A673 (cell line): ENCODE data around the gene PDE4B. TPM values are rescaled to one million over a fixed set of nuclear protein-coding genes. Genes with fewer than 3 reads are reported as not detected.
"Not testable (repeated sequence)": the region's sequence is repeated elsewhere in the genome, so short reads cannot be mapped to it uniquely, and the experiment has no call there.

Experiments
- BruUV-seq: library from RNA; stranded (reverse); fragments of 400-500 nt; replicated peaks from 2 replicates; lab custom pipeline; 2021; lab: Mats Ljungman, UMichigan
- CTCF ChIA-PET: fragments of 300-600 bp; sonication (Branson Sonifier 250); formaldehyde crosslinking; loops from one replicate; lab custom pipeline; 2022; ENCODE audit warnings: antibody characterized with exemption; lab: Charles Lee
- POLR2A ChIA-PET: fragments of 300-600 bp; sonication (Branson Sonifier 250); formaldehyde crosslinking; loops from one replicate; lab custom pipeline; 2022; ENCODE audit warnings: antibody characterized with exemption; ENCODE audit not compliant: low non-redundant PET; lab: Charles Lee
- DNase-seq: peaks from one replicate; pipeline ENCODE4 v3.0.0-alpha.2; 2015; ENCODE audit warnings: low spot score
- H3K27ac ChIP-seq: fragments of 200-600 bp; sonication (generic); 2 replicates; pipeline ENCODE4 v1.5.1; 2016; ENCODE audit warnings: mixed run types, low read depth, mild to moderate bottlenecking, mixed read lengths, antibody characterized with exemption, low read length; ENCODE audit not compliant: poor library complexity, severe bottlenecking
- H3K27me3 ChIP-seq: fragments of 200-600 bp; sonication (generic); replicated peaks from 2 replicates; pipeline ENCODE4 v1.6.1; 2017; ENCODE audit warnings: mixed run types, low read depth, mild to moderate bottlenecking, mixed read lengths, antibody characterized with exemption, low read length; ENCODE audit not compliant: insufficient read depth, poor library complexity
- H3K36me3 ChIP-seq: fragments of 200-600 bp; sonication (generic); 2 replicates; pipeline ENCODE4 v1.6.1; 2016; ENCODE audit warnings: mixed run types, mild to moderate bottlenecking, mixed read lengths, antibody characterized with exemption, low read length; ENCODE audit not compliant: insufficient read depth, poor library complexity, severe bottlenecking
- H3K4me1 ChIP-seq: fragments of 200-600 bp; sonication (generic); 2 replicates; pipeline ENCODE4 v1.6.1; 2017; ENCODE audit warnings: mixed run types, mild to moderate bottlenecking, mixed read lengths, antibody characterized with exemption, low read length; ENCODE audit not compliant: insufficient read depth, poor library complexity, severe bottlenecking
- H3K4me3 ChIP-seq: fragments of 200-600 bp; sonication (generic); 2 replicates; pipeline ENCODE4 v1.5.1; 2016; ENCODE audit warnings: low read depth, mixed run types, mild to moderate bottlenecking, mixed read lengths, low read length; ENCODE audit not compliant: poor library complexity, severe bottlenecking
- H3K9me3 ChIP-seq: fragments of 200-600 bp; sonication (generic); 2 replicates; pipeline ENCODE4 v1.6.1; 2016; ENCODE audit warnings: mixed run types, low read depth, mild to moderate bottlenecking, mixed read lengths, antibody characterized with exemption, low read length; ENCODE audit not compliant: poor library complexity, severe bottlenecking
- CTCF ChIP-seq: fragments of 300-800, 200-600 bp; sonication (generic); conservative IDR thresholded peaks from 2 replicates; pipeline ENCODE4 v1.5.1; 2017; ENCODE audit warnings: low read depth, mild to moderate bottlenecking, antibody characterized with exemption, low read length, moderate library complexity, mixed read lengths
- EZH2 ChIP-seq: fragments of 200-600 bp; sonication (generic); IDR thresholded peaks from 2 replicates; pipeline ENCODE4 v1.6.1; 2017; ENCODE audit warnings: borderline replicate concordance, low read depth, mild to moderate bottlenecking, mixed read lengths, antibody characterized with exemption, low read length; ENCODE audit not compliant: poor library complexity, severe bottlenecking
- intact Hi-C: fragments of 100-400 bp; cut with micrococcal nuclease; formaldehyde crosslinking; loops from one replicate; pipeline ENCODE4 v1.10.0; 2022; ENCODE audit not compliant: unreplicated experiment
- total RNA-seq: library from RNA; stranded (reverse); gene quantifications from 2 replicates; pipeline ENCODE4 v1.2.3, GENCODE V29; 2021

The PDE4B gene
- total RNA-seq, 1 experiment from 2014 or later: 20.0 TPM

GRCh38 chr1:65845535-65846060 is 52.9 kb downstream of the PDE4B start:
- H3K4me1 ChIP-seq: no peaks in the 10 kb centered on the region
- no peak overlapping the region for H3K4me3 ChIP-seq
- H3K27me3 ChIP-seq: no peaks in the 10 kb centered on the region
- H3K27ac ChIP-seq: no peak overlapping the region
- no peaks in the 10 kb centered on the region for H3K36me3 ChIP-seq
- TF ChIP-seq CTCF (no peak), EZH2 (no peak)
- DNase-seq: no peak
- H3K9me3 ChIP-seq: no peaks in the 10 kb centered on the region
- ChIA-PET CTCF (no interaction called here), POLR2A (no interaction called here)
- no TSS peak for BruUV-seq
- intact Hi-C loops: no loop called here

GRCh38 chr1:65846866-65847265 is 54.2 kb downstream of the PDE4B start:
- Histone ChIP-seq H3K36me3 (no peaks in the 10 kb centered on the region), H3K4me1 (no peaks in the 10 kb centered on the region), H3K27ac (no peak overlapping the region), H3K9me3 (no peaks in the 10 kb centered on the region), H3K4me3 (no peak overlapping the region), H3K27me3 (no peaks in the 10 kb centered on the region)
- intact Hi-C loops: no loop called here
- POLR2A ChIA-PET: no interaction called here
- CTCF ChIA-PET: no interaction called here
- no TSS peak for BruUV-seq
- TF ChIP-seq CTCF: no peak
- no peak for TF ChIP-seq EZH2
- DNase-seq: no peak

GRCh38 chr1:65850281-65850680 is 57.6 kb downstream of the PDE4B start:
- Histone ChIP-seq H3K36me3 (no peaks in the 10 kb centered on the region), H3K9me3 (no peaks in the 10 kb centered on the region), H3K27ac (no peak overlapping the region), H3K4me3 (no peak overlapping the region), H3K4me1 (no peaks in the 10 kb centered on the region), H3K27me3 (no peaks in the 10 kb centered on the region)
- no peak for DNase-seq
- no peak for TF ChIP-seq EZH2
- TF ChIP-seq CTCF: no peak
- CTCF ChIA-PET: no interaction called here
- BruUV-seq: no TSS peak
- intact Hi-C loops: no loop called here
- POLR2A ChIA-PET: no interaction called here

GRCh38 chr1:65856591-65856990 is 63.9 kb downstream of the PDE4B start:
- not testable (repeated sequence) for BruUV-seq

More at GRCh38 chr1:65856591-65856990, 63.9 kb downstream of the PDE4B start:
- H3K9me3 ChIP-seq, H3K4me3 ChIP-seq, H3K4me1 ChIP-seq, H3K27ac ChIP-seq, intact Hi-C loops, H3K36me3 ChIP-seq, DNase-seq, H3K27me3 ChIP-seq, POLR2A ChIA-PET, CTCF ChIA-PET: not testable (repeated sequence)
